NCI-H526 treated with DMSO at 0.1 percent for 48 hours (cell line): ENCODE results near the gene RAPGEF5.
"Not testable (repeated sequence)": the region's sequence is repeated elsewhere in the genome, so short reads cannot be mapped to it uniquely, and the experiment has no call there.

Source experiments
- DNase-seq: peaks from one replicate; lab custom pipeline; 2025; lab: John Stamatoyannopoulos, UW

The RAPGEF5 gene

DNA sequence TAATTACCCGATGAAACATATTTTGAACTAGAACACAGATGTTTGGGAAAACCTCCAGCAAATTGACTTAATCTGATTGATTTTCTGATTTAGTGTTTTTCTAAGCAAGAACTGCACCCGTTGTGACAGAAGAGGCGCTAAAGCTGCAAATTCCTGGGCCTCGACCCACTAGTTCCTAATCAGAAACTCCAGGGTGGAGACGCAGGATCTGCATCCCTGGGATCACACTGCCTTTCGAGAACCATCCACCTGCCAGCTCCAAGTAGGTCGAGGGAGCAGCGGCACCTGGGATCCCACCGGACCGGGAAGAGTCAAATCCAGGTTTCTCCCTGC, 274.4 kb downstream of the RAPGEF5 start:
- DNase-seq: no peak

DNA sequence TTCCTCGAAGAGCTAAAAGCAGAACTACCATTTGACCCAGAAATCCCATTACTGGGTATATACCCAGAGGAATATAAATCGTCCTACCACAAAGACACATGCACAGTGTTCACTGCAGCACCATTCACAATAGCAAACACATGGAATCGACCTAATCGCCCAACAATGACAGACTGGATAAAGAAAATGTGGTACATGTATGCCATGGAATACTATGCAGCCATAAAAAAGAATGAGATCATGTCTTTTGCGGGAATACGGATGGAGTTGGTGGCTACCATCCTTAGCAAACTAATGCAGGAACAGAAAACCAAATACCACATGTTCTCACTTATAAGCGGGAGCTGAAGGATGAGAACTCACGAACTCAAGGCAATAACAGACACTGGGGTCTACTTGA, 276.7 kb downstream of the RAPGEF5 start:
- not testable (repeated sequence) for DNase-seq

DNA sequence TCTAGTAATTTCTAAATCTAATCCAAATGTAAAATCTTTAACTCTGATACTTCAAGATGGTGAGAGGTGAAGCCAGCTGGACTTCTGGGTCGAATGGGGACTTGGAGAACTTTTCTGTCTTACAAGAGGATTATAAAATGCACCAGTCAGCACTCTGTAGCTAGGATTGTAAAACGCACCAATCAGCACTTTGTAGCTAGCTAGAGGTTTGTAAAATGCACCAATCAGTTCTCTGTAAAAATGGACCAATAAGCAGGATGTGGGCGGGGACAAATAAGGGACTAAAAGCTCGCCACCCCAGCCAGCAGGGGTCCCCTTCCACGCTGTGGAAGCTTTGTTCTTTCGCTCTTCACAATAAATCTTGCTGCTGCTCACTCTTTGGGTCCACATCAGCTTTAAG, 278.1 kb downstream of the RAPGEF5 start:
- DNase-seq: not testable (repeated sequence)

DNA sequence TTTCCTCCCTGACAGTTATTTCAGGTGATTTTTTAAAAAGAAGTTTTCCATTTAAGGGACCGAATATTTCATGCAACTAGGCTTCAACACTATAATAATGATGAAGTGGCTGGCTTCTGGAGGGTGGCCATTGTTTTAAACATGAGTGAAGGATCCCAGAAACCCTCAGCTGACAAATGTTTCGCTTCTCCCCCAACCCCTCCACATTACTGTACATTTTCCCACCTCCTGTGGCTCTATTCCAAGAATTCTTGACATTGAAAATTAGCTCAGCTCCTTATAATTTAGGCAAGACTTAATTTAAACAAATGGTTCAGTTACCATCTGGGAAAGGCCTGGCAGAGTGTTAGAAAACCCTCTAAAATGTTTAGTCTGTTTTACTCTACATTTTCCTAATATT, 281.4 kb downstream of the RAPGEF5 start:
- DNase-seq: no peak

DNA sequence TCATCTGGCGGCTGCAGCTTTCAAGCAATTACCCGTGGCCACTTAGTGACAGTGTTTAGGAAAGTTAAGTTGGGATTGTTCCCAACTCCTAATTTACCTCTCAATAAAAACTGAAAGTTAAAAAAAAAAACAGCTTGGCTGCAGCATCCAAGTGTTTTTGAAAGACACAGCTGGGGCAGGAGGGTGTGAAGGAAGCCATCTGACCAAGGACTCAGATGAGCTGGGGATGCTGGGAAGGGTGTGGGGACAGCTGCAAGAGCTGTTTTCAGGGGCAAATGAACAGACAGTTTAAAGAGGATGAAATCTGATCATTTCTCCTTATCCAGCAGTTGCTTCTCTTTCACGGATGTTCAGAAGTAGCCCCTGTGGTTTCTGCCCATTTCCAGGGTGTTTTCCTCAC, 282.1 kb downstream of the RAPGEF5 start:
- DNase-seq: no peak
